DOHH2 (cell line): ENCODE results near the gene REL.

Experiments used
- H3F3A ChIP-seq: fragments of 200-600 bp; sonication (generic), shearing (Covaris generic); 2 replicates; pipeline ENCODE4 v1.6.0; 2016; ENCODE audit warnings: antibody characterized with exemption, mild to moderate bottlenecking; ENCODE audit not compliant: control insufficient read depth, insufficient read depth
- H3K27ac ChIP-seq: fragments of 200-600 bp; sonication (generic); 2 replicates; pipeline ENCODE4 v1.5.1; 2014; ENCODE audit warnings: low read depth, mild to moderate bottlenecking, low read length, moderate library complexity
- H3K27me3 ChIP-seq: fragments of 200-600 bp; sonication (generic); 2 replicates; pipeline ENCODE4 v1.6.1; 2014; ENCODE audit warnings: mild to moderate bottlenecking, low read length, mixed read lengths; ENCODE audit not compliant: control insufficient read depth
- H3K36me3 ChIP-seq: fragments of 200-600 bp; sonication (generic); 2 replicates; pipeline ENCODE4 v1.6.1; 2014; ENCODE audit warnings: mild to moderate bottlenecking, low read length, moderate library complexity, mixed read lengths; ENCODE audit not compliant: control insufficient read depth
- H3K4me1 ChIP-seq: fragments of 200-600 bp; sonication (generic); 2 replicates; pipeline ENCODE4 v1.6.1; 2014; ENCODE audit warnings: mild to moderate bottlenecking, low read length, mixed read lengths; ENCODE audit not compliant: control insufficient read depth
- H3K4me2 ChIP-seq: fragments of 200-600 bp; sonication (generic); 2 replicates; pipeline ENCODE4 v1.6.0; 2014; ENCODE audit warnings: mild to moderate bottlenecking, low read length, moderate library complexity
- H3K4me3 ChIP-seq: fragments of 200-600 bp; sonication (generic); 2 replicates; pipeline ENCODE4 v1.5.1; 2014; ENCODE audit warnings: mild to moderate bottlenecking, low read length, mixed read lengths
- H3K79me2 ChIP-seq: fragments of 200-600 bp; sonication (generic); 2 replicates; pipeline ENCODE4 v1.6.1; 2014; ENCODE audit warnings: mild to moderate bottlenecking, low read length, mixed read lengths; ENCODE audit not compliant: control insufficient read depth
- H3K9me2 ChIP-seq: fragments of 200-600 bp; sonication (generic); replicated peaks from 2 replicates; pipeline ENCODE4 v1.6.1; 2014; ENCODE audit warnings: mild to moderate bottlenecking, low read length, mixed read lengths; ENCODE audit not compliant: control insufficient read depth
- H3K9me3 ChIP-seq: fragments of 200-600 bp; sonication (generic); 2 replicates; pipeline ENCODE4 v1.6.1; 2014; ENCODE audit warnings: antibody characterized with exemption, low read length, mixed read lengths; ENCODE audit not compliant: control insufficient read depth, insufficient read depth
- H4K20me1 ChIP-seq: fragments of 200-600 bp; sonication (generic); 2 replicates; pipeline ENCODE4 v1.6.0; 2014; ENCODE audit warnings: low read depth, mild to moderate bottlenecking, antibody characterized with exemption, low read length, moderate library complexity; ENCODE audit not compliant: control insufficient read depth, insufficient read depth
- CTCF ChIP-seq: fragments of 200-600 bp; sonication (generic); IDR thresholded peaks from one replicate; pipeline ENCODE4 v1.5.1; 2014; ENCODE audit warnings: antibody characterized with exemption, mild to moderate bottlenecking, low read depth, low read length; ENCODE audit not compliant: poor library complexity, severe bottlenecking
- EZH2phosphoT487 ChIP-seq: fragments of 200-600 bp; sonication (generic); IDR thresholded peaks from 2 replicates; pipeline ENCODE4 v1.6.1; 2017; ENCODE audit warnings: borderline replicate concordance, mild to moderate bottlenecking, antibody characterized with exemption, low read length, moderate library complexity, mixed read lengths

Gene REL

DNA sequence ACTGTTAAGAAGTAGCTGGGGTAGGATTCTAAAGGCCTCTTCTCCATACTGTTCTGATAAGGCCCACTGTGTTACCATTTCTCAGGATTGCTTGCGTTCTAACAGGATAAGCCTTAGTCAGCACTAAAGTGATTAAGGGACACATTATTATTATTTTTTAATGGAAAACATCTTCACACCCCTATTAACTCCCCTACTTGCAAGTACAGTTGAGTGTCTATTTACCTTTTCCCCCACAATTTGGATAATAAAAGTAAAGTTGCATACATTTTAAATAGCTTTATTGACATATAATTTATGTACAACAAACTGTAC is 9.0 kb downstream of the REL start:
- H3K9me2 ChIP-seq: no peaks in the 10 kb centered on the region
- H3K9me3 ChIP-seq: no peaks in the 10 kb centered on the region
- peaks cover 46% of the 10 kb centered on the region for H3F3A ChIP-seq
- H3K4me1 ChIP-seq: peaks cover 80% of the 10 kb centered on the region
- H3K4me2 ChIP-seq: peak overlapping the region; percentile 17
- H3K27ac ChIP-seq: peak overlapping the region; percentile 9; the same call in 1 of the 2 replicates
- TF ChIP-seq EZH2phosphoT487 (no peak), CTCF (no peak)
- peak overlapping the region; percentile 19; the same call in 1 of the 2 replicates for H3K4me3 ChIP-seq
- peaks cover 94% of the 10 kb centered on the region for H3K36me3 ChIP-seq
- peaks cover 57% of the 10 kb centered on the region for H4K20me1 ChIP-seq
- peaks cover 99% of the 10 kb centered on the region for H3K79me2 ChIP-seq
- H3K27me3 ChIP-seq: no peaks in the 10 kb centered on the region

DNA sequence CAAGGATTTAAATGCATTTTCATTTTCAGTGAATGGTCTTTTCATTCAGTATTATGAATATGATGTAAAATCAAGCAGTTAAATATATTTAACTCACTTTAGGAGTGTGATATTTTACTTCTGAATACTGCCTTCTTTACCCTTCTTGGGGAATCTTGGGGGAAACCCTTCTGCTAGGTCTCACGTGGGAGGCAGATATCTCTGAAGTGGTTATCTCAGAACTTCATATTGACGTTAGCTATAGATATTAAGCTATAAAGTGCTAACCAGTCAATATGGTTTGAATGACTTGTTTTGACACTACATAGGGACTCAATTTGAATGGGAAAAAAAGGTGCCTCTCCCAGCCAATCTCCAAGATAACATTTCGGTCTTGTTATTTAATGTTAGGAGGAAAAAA is 9.8 kb downstream of the REL start:
- H3K79me2 ChIP-seq: peaks cover 99% of the 10 kb centered on the region
- no peaks in the 10 kb centered on the region for H3K9me3 ChIP-seq
- 0 out of 2 replicates have a peak overlapping the region, but pooled peaks have one; percentile 17 for H3K4me2 ChIP-seq
- no peaks in the 10 kb centered on the region for H3K27me3 ChIP-seq
- peaks cover 94% of the 10 kb centered on the region for H3K36me3 ChIP-seq
- peaks cover 75% of the 10 kb centered on the region for H3K4me1 ChIP-seq
- H3K4me3 ChIP-seq: no peak overlapping the region
- no peaks in the 10 kb centered on the region for H3K9me2 ChIP-seq
- TF ChIP-seq CTCF (no peak), EZH2phosphoT487 (no peak)
- H4K20me1 ChIP-seq: peaks cover 49% of the 10 kb centered on the region
- H3K27ac ChIP-seq: 0 out of 2 replicates have a peak overlapping the region, but pooled peaks have one; percentile 9
- H3F3A ChIP-seq: peaks cover 46% of the 10 kb centered on the region

- no peak overlapping the region for H3K4me2 ChIP-seq
- no peak overlapping the region for H3K27ac ChIP-seq
- H3K9me3 ChIP-seq: no peaks in the 10 kb centered on the region
- peaks cover 52% of the 10 kb centered on the region for H3F3A ChIP-seq
- peaks cover 100% of the 10 kb centered on the region for H3K36me3 ChIP-seq
- peaks cover 99% of the 10 kb centered on the region for H3K79me2 ChIP-seq
- no peak overlapping the region for H3K4me3 ChIP-seq
- peaks cover 30% of the 10 kb centered on the region; the same call in 1 of the 2 replicates for H4K20me1 ChIP-seq
- H3K4me1 ChIP-seq: peaks cover 33% of the 10 kb centered on the region
- TF ChIP-seq CTCF: no peak
- no peak for TF ChIP-seq EZH2phosphoT487
- H3K27me3 ChIP-seq: no peaks in the 10 kb centered on the region
- H3K9me2 ChIP-seq: no peaks in the 10 kb centered on the region
Measured at GRCh38 chr2:60898567-60898966, 17.2 kb downstream of the REL start.
